ENCODE measurements around the gene GRM5. TPM values are rescaled to one million over a fixed set of nuclear protein-coding genes. Genes with fewer than 3 reads are reported as not detected.

Gene GRM5
- total and polyA plus RNA-seq, 2 donors, result 0.01 to 0.53 TPM

DNA sequence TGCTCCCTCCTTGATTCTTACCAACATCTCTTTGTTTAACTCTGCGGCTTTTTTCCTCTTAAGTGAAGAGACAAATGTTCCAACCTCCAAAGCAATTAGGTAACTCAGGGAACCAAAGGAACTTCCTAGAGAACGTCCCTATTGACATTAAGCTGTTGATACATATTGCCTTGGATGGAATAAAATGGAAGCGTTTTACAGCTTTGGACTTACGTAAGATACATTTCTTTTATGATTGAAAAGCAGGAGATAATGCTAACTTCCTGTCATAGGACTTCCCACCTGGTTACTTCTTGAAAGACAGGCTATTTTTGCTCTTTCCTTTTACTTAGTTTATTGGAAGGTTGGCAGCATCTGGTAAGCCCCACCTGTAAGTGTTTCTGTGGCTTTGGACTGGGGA lies 482.5 kb downstream of the GRM5 start:
- Histone ChIP-seq H3K36me3 (ENCODE audit: insufficient read depth) (no peaks in the 10 kb centered on the region), H3K4me3 (ENCODE audit: low read depth, low read length) (no peak overlapping the region), H3K4me1 (ENCODE audit: insufficient read depth) (no peaks in the 10 kb centered on the region), H3K27ac (ENCODE audit: low read depth) (no peak overlapping the region)
- WGBS, result 82% methylated on average over 4 of the region's 4 CpGs
- DNase-seq (ENCODE audit: extremely low spot score), result no peak

DNA sequence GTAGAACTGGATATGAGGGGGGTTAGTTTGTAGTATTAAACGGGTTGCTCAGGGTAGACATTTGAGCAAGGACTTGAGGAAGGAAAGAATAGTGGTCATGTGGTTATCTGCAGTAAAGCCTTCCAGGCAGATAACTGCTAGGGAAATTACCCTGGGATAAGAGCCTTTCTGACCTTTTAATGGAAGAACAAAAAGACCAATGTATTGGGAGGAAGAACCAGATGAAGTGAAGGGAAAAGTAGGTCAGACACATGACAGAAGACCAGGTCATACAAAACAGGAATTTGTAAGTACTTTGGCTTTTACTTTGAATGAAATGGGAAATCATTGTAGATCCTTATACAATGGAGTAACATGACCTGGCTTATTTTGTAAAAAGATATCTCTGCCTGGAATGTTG lies 486.3 kb downstream of the GRM5 start:
- H3K4me1 ChIP-seq (ENCODE audit: insufficient read depth), result no peaks in the 10 kb centered on the region
- no peak overlapping the region for H3K4me3 ChIP-seq (ENCODE audit: low read depth, low read length)
- no peak for DNase-seq (ENCODE audit: extremely low spot score)
- WGBS, result 73% methylated on average over 1 of the region's 1 CpG
- no peak overlapping the region for H3K27ac ChIP-seq (ENCODE audit: low read depth)
- no peaks in the 10 kb centered on the region for H3K36me3 ChIP-seq (ENCODE audit: insufficient read depth)

DNA sequence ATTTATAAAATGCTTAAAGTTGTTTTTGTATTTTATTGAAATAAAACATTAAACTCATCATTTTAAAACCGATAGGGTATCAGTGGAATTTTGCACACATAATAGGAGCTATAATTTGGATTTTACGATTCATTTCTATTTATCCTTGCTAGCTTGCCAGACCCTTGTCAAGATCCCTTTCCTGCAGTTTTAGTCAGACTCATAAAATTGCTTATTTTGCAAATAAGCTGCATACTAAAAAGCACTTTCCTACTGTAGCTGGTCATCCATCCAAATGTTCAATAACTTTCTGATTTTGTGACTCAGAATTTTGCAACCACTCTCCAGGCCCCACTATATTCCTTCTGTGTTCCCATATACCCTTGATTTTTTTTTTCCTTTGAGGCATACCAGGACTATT lies 489.0 kb downstream of the GRM5 start:
- WGBS, result 64% methylated on average over 2 of the region's 2 CpGs
- no peaks in the 10 kb centered on the region for H3K4me1 ChIP-seq (ENCODE audit: insufficient read depth)
- no peak for DNase-seq (ENCODE audit: extremely low spot score)
- H3K27ac ChIP-seq (ENCODE audit: low read depth), result no peak overlapping the region
- H3K36me3 ChIP-seq (ENCODE audit: insufficient read depth), result no peaks in the 10 kb centered on the region
- no peak overlapping the region for H3K4me3 ChIP-seq (ENCODE audit: low read depth, low read length)

DNA sequence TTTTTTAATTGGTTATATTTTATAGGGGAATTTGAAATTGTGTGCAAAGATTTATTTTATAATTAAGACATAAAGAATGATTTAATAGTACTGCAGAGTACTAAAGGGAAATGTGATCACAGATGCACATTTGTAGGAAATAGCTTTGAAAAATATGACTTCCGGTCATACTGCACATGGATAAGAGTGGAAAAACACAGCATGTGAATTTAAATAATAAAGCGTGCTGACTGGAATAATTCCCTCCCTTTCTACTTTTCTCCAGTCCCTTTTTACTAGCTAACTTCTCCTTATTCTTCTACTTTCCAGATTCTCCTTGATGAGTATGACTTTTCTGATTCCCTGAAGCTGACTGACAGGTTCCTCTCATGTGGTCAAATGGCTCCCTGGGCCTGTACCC lies 489.9 kb downstream of the GRM5 start:
- H3K4me1 ChIP-seq (ENCODE audit: insufficient read depth), result no peaks in the 10 kb centered on the region
- no peak for DNase-seq (ENCODE audit: extremely low spot score)
- WGBS, result 86% methylated on average over 2 of the region's 2 CpGs
- H3K36me3 ChIP-seq (ENCODE audit: insufficient read depth), result no peaks in the 10 kb centered on the region
- H3K4me3 ChIP-seq (ENCODE audit: low read depth, low read length), result no peak overlapping the region
- H3K27ac ChIP-seq (ENCODE audit: low read depth), result no peak overlapping the region

DNA sequence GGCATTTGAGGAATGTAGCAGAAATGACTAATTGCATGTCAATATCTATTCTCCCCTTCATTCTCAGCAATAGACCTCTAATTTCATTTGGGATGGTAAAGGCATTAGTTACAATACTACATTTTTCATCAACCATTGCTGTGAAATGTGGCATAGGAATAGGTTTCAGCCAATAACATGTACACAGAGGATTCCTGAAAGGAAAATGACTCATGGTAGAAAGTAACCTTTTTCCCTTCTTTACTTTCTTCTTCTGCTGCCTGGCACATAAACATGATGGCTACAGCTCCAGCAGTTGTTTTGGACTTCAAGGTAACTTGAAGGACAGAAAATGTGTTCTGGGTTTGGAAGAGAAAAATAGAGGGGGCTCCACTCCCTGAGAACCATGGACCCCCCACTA lies 496.4 kb downstream of the GRM5 start:
- Histone ChIP-seq H3K27ac (ENCODE audit: low read depth) (no peak overlapping the region), H3K4me3 (ENCODE audit: low read depth, low read length) (no peak overlapping the region), H3K4me1 (ENCODE audit: insufficient read depth) (no peaks in the 10 kb centered on the region), H3K36me3 (ENCODE audit: insufficient read depth) (no peaks in the 10 kb centered on the region)
- no peak for DNase-seq (ENCODE audit: extremely low spot score)

DNA sequence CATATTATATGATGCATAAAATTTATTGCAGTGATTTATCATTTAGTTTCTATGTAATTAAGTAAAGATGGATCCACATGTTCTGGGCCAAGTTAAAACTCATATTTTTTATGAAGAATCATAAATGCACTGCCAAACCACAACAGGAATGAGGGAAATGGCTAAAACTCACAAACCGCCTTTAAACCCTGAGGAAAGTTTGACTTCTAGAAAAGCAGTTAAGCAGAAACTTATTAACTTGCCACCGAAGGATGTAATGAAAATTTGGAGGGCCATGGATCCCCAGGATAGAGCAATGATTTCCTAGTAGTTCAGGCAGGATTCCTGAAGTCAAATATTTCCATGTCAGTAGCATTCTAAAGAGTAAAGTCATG lies 510.0 kb downstream of the GRM5 start:
- DNase-seq (ENCODE audit: extremely low spot score), result no peak
- WGBS, result 58% methylated on average over 2 of the region's 2 CpGs
- Histone ChIP-seq H3K36me3 (ENCODE audit: insufficient read depth) (no peaks in the 10 kb centered on the region), H3K27ac (ENCODE audit: low read depth) (no peak overlapping the region), H3K4me3 (ENCODE audit: low read depth, low read length) (no peak overlapping the region), H3K4me1 (ENCODE audit: insufficient read depth) (peaks cover 3% of the 10 kb centered on the region)

DNA sequence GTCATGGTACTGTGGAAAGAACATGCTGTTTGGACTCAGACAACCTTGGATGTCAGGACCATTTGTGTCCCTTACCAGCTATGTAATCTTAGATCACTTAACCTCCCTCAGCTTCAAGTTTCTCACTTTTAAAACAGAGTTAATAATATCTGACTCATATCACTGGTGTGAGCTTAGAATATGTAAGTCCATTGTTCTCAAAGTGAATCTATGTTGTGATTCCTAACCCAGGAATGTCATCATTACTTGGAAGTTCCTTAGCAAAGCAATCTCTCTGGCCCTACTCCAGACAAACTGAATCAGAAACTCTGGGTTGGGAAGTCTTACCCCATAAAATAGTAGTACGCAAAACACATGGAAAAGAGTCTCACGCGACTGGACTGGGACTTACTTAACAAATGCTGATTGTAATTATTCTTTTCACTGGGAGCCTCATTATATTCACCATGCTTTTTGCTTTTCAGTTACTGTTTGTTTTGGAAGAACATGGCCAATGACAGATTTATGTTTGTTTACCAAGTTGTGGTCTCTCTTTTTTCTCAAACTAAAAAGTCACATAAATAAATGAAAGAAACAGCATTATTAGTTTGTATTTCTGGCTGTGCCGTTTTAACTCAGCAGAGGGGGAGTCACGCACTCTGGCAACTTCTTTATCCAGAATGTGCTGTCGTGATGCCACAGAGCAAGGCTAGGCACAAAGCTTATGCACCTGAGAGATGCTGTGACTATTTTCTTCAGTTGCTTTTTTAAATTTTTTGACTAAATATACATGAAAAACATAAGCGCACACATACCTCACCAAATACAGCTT lies 510.6 kb downstream of the GRM5 start:
- WGBS, result 40% methylated on average over 7 of the region's 7 CpGs
- Histone ChIP-seq H3K27ac (ENCODE audit: low read depth) (peak overlapping the region; percentile 0), H3K4me3 (ENCODE audit: low read depth, low read length) (no peak overlapping the region), H3K4me1 (ENCODE audit: insufficient read depth) (peaks cover 3% of the 10 kb centered on the region), H3K36me3 (ENCODE audit: insufficient read depth) (no peaks in the 10 kb centered on the region)
- peak; percentile 54 for DNase-seq (ENCODE audit: extremely low spot score)

DNA sequence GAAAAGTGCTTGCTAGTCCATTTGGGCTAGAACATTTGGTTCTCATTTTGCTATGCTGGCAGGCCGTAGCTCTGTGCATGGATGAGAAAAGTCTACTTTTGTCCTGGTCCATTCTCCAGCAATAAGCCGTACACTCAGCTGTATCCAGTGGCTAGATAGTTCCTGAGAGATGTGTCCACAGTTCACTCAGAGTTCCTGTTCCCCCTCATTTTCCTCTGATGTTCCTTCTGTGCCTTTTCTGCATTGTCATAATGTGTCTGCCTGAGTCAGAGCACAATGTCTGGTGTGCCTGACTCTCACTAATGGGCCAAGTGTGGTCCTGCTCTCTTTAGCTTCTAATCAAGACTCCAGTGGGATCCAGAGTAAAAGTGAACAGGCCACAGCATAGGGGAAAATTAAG lies 512.6 kb downstream of the GRM5 start:
- DNase-seq (ENCODE audit: extremely low spot score), result no peak
- H3K4me1 ChIP-seq (ENCODE audit: insufficient read depth), result peaks cover 3% of the 10 kb centered on the region
- no peak overlapping the region for H3K4me3 ChIP-seq (ENCODE audit: low read depth, low read length)
- H3K36me3 ChIP-seq (ENCODE audit: insufficient read depth), result no peaks in the 10 kb centered on the region
- WGBS, result 92% methylated on average over 2 of the region's 2 CpGs
- no peak overlapping the region for H3K27ac ChIP-seq (ENCODE audit: low read depth)

DNA sequence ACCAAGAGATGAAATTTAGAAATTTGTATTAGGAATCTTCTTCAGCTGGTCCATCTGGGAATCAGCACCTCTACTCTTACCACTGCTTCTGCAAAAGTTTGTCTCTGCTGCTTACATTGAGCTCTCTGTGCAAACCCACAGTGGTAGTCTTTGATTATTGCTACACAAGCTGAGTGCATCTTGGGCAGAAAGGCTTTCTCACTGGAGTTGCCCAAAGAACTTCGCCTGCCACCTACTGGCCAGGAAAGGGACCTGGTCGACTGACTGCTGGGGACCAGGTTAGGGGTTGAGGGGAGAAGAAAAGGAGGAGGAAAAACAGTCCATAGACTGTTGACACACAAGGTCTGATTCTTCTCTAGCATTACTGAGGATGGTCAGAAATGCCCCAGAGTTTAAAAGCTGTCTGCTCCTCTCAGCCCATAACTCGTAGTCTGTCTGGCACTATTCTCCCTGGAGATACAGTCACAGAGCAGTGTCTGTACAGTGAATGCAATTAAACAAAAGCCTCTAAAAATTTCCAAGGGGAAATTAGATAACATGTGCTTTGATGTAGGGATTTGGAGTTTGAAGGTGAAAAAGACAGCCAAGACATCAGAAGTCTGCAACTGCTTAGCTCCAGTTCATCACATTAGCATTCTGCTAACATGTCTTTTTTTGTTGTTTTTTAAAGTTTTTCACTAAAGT lies 513.3 kb downstream of the GRM5 start:
- no peak for DNase-seq (ENCODE audit: extremely low spot score)
- peaks cover 3% of the 10 kb centered on the region for H3K4me1 ChIP-seq (ENCODE audit: insufficient read depth)
- WGBS, result 41% methylated on average over 3 of the region's 3 CpGs
- no peak overlapping the region for H3K4me3 ChIP-seq (ENCODE audit: low read depth, low read length)
- no peak overlapping the region for H3K27ac ChIP-seq (ENCODE audit: low read depth)
- no peaks in the 10 kb centered on the region for H3K36me3 ChIP-seq (ENCODE audit: insufficient read depth)

DNA sequence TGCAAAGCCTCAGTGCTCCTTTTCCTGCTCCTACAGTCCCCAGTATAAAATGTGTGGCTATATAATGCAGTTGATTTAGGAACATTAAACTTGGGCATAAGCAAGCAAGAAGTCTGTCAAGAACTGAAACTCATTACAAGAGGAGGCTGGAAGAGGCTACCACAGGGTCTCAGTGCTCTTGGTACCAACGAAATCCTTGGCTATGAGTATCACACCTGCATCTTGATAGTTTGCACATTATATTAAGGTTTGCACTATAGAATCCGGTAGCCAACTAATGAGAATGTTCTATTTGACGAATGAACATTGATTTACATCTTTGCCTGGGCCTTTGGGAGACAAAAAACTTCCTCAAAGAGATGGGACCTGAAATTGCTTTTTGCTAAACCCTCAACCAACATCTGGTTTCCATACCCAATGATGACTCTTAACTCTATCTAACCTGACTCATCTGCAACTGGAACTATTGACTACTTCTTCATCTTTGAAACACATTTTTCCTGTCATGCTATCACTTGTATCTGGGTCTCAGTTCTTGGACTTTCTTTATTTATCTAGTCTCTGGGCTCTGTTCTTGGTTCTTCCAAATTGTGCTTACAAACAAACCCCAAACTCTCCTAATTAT lies 521.0 kb downstream of the GRM5 start:
- Histone ChIP-seq H3K36me3 (ENCODE audit: insufficient read depth) (no peaks in the 10 kb centered on the region), H3K4me1 (ENCODE audit: insufficient read depth) (no peaks in the 10 kb centered on the region), H3K27ac (ENCODE audit: low read depth) (no peak overlapping the region), H3K4me3 (ENCODE audit: low read depth, low read length) (no peak overlapping the region)
- 76% methylated on average over 3 of the region's 3 CpGs for WGBS
- no peak for DNase-seq (ENCODE audit: extremely low spot score)

DNA sequence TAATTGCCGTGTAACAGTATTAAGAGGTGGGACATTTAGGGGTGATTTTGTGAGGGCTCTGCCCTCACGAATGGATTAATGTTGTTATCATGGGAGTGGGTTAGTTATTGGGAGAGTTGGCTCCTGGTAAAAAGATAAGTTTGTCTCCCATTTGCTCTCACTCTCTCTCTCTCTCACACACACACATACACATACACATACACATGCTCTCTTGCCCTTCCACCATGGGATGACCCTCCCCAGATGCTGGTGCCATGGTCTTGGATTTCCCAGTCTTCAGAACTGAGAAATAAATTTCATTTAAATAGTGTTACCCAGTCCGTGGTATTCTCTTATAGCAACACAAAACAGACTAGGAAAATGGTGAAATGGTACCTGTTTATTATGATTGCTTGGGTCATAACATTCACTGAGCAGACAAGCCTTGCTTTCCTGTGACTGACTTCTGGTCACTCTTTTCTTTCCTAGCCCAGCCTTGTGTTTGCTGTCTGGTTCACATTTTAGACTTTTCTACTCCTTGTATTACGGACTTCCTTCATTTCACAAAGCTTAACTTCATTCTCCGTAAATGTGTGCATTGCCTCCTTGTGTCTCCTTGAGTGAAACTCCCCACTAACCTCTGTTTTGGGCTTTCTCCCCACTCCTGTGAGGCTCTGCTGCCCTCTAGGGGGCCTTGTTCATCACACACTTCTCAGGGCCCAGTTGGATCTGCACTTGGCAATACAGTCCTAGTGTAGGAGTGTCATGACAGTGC lies 521.7 kb downstream of the GRM5 start:
- no peaks in the 10 kb centered on the region for H3K36me3 ChIP-seq (ENCODE audit: insufficient read depth)
- no peaks in the 10 kb centered on the region for H3K4me1 ChIP-seq (ENCODE audit: insufficient read depth)
- no peak overlapping the region for H3K4me3 ChIP-seq (ENCODE audit: low read depth, low read length)
- no peak overlapping the region for H3K27ac ChIP-seq (ENCODE audit: low read depth)
- WGBS, result 56% methylated on average over 5 of the region's 5 CpGs
- peak; percentile 84 for DNase-seq (ENCODE audit: extremely low spot score)

DNA sequence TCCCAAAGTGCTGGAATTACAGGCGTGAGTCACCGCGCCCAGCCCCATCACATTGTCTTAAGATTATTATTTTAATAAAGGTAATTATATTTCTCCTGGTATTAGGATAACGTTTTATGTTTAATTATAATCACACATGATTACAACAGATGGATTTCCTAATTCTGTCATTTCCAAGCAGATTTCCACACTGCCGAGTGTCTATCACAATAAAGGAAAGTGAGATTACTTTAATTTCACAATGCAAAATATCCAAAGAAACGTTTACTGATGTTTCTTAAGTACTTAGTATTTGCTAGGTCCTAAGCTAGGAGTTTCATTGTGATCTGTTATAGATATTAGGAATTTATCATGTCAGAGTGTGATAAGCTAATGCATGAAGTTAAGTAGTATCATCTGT lies 524.8 kb downstream of the GRM5 start:
- Histone ChIP-seq H3K27ac (ENCODE audit: low read depth) (no peak overlapping the region), H3K4me1 (ENCODE audit: insufficient read depth) (no peaks in the 10 kb centered on the region), H3K36me3 (ENCODE audit: insufficient read depth) (no peaks in the 10 kb centered on the region), H3K4me3 (ENCODE audit: low read depth, low read length) (no peak overlapping the region)
- 90% methylated on average over 6 of the region's 6 CpGs for WGBS
- DNase-seq (ENCODE audit: extremely low spot score), result no peak

DNA sequence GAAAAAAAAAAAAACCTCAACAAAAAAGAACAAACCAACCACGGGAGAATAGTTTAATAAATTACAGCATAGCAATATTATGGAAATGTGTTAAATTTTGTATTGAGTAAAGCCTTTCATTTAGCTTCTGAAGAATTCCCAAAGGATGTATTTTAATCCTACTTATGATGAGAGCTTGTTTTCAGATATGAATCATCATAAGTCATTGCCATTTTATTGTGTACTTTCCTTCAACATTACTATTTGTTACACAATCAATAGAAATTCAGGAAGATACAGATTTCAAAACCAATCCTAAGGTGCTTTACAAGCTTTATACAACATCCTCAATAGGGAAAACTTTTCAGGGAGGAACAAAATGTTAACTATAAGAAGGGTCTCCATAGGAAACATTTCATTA lies 527.7 kb downstream of the GRM5 start:
- DNase-seq (ENCODE audit: extremely low spot score), result no peak
- H3K27ac ChIP-seq (ENCODE audit: low read depth), result no peak overlapping the region
- 43% methylated on average over 1 of the region's 1 CpG for WGBS

More for the DNA sequence above, 527.7 kb downstream of the GRM5 start:
- no peaks in the 10 kb centered on the region for H3K4me1 ChIP-seq (ENCODE audit: insufficient read depth)
- no peak overlapping the region for H3K4me3 ChIP-seq (ENCODE audit: low read depth, low read length)
- no peaks in the 10 kb centered on the region for H3K36me3 ChIP-seq (ENCODE audit: insufficient read depth)
